H9 (cell line): ENCODE data around the gene SAC3D1. TPM values are rescaled to one million over a fixed set of nuclear protein-coding genes. Genes with fewer than 3 reads are reported as not detected.

Experiments
- DNase-seq: peaks from one replicate; pipeline ENCODE4 v3.0.0-alpha.2; 2017
- H2AFZ ChIP-seq: one replicate; pipeline ENCODE4 v1.6.1; 2013; ENCODE audit warnings: mild to moderate bottlenecking, low read length, control low read depth, moderate library complexity
- H2AK5ac ChIP-seq: 2 replicates; pipeline ENCODE4 v1.6.1; 2013; ENCODE audit warnings: low read length, control low read depth, mixed read lengths; ENCODE audit not compliant: insufficient read length
- H2BK120ac ChIP-seq: one replicate; pipeline ENCODE4 v1.6.1; 2013; ENCODE audit warnings: low read depth, mild to moderate bottlenecking, low read length, control low read depth, inconsistent platforms; ENCODE audit not compliant: poor library complexity, severe bottlenecking
- H2BK12ac ChIP-seq: 2 replicates; pipeline ENCODE4 v1.6.1; 2013; ENCODE audit warnings: low read length, control low read depth, mixed read lengths, low read depth; ENCODE audit not compliant: insufficient read length
- H2BK15ac ChIP-seq: 2 replicates; pipeline ENCODE4 v1.6.1; 2013; ENCODE audit warnings: low read depth, low read length, control low read depth
- H2BK20ac ChIP-seq: one replicate; pipeline ENCODE4 v1.6.1; 2013; ENCODE audit warnings: low read depth, mild to moderate bottlenecking, low read length, control low read depth, inconsistent platforms; ENCODE audit not compliant: poor library complexity, severe bottlenecking
- H2BK5ac ChIP-seq: 2 replicates; pipeline ENCODE4 v1.6.1; 2013; ENCODE audit warnings: low read length, control low read depth, mixed read lengths; ENCODE audit not compliant: insufficient read length
- H3K14ac ChIP-seq: 2 replicates; pipeline ENCODE4 v1.6.1; 2013; ENCODE audit warnings: low read length, control low read depth; ENCODE audit not compliant: insufficient read depth
- H3K18ac ChIP-seq: 2 replicates; pipeline ENCODE4 v1.6.1; 2013; ENCODE audit warnings: low read depth, mild to moderate bottlenecking, mixed read lengths, low read length, control low read depth; ENCODE audit not compliant: insufficient read length
- H3K23ac ChIP-seq: 2 replicates; pipeline ENCODE4 v1.6.1; 2013; ENCODE audit warnings: low read length, control low read depth, mixed read lengths, low read depth; ENCODE audit not compliant: insufficient read length
- H3K23me2 ChIP-seq: 2 replicates; pipeline ENCODE4 v1.6.1; 2013; ENCODE audit warnings: low read depth, mild to moderate bottlenecking, mixed read lengths, low read length, control low read depth; ENCODE audit not compliant: insufficient read length, poor library complexity, severe bottlenecking
- H3K27ac ChIP-seq: 2 replicates; pipeline ENCODE4 v1.5.1; 2013; ENCODE audit warnings: low read length, control low read depth, mixed read lengths, low read depth; ENCODE audit not compliant: insufficient read length
- H3K27me3 ChIP-seq: 2 replicates; pipeline ENCODE4 v1.6.1; 2013; ENCODE audit warnings: low read length, control low read depth, inconsistent platforms; ENCODE audit not compliant: insufficient read depth
- H3K4ac ChIP-seq: 2 replicates; pipeline ENCODE4 v1.6.1; 2013; ENCODE audit warnings: low read depth, mild to moderate bottlenecking, control low read depth, inconsistent platforms, low read length, moderate library complexity
- H3K4me1 ChIP-seq: 2 replicates; pipeline ENCODE4 v1.6.1; 2013; ENCODE audit warnings: low read length, control low read depth, inconsistent platforms; ENCODE audit not compliant: insufficient read depth
- H3K4me2 ChIP-seq: 2 replicates; pipeline ENCODE4 v1.6.1; 2013; ENCODE audit warnings: low read length, control low read depth, mixed read lengths; ENCODE audit not compliant: insufficient read length, insufficient read depth
- H3K56ac ChIP-seq: 2 replicates; pipeline ENCODE4 v1.6.1; 2013; ENCODE audit warnings: low read depth, mild to moderate bottlenecking, mixed read lengths, low read length, control low read depth; ENCODE audit not compliant: insufficient read length
- H3K79me1 ChIP-seq: 2 replicates; pipeline ENCODE4 v1.6.1; 2013; ENCODE audit warnings: low read depth, mild to moderate bottlenecking, moderate library complexity, low read length, control low read depth, inconsistent platforms; ENCODE audit not compliant: insufficient read depth, poor library complexity, severe bottlenecking
- H3K79me2 ChIP-seq: 2 replicates; pipeline ENCODE4 v1.6.1; 2013; ENCODE audit warnings: low read length, control low read depth, inconsistent platforms; ENCODE audit not compliant: insufficient read depth
- H3K9ac ChIP-seq: 2 replicates; pipeline ENCODE4 v1.6.1; 2013; ENCODE audit warnings: low read length, control low read depth, mixed read lengths; ENCODE audit not compliant: insufficient read length; ENCODE audit errors: extremely low read depth
- H3K9me3 ChIP-seq: one replicate; pipeline ENCODE4 v1.6.1; 2013; ENCODE audit warnings: low read depth, low read length, inconsistent platforms; ENCODE audit not compliant: control insufficient read depth
- H3T11ph ChIP-seq: one replicate; pipeline ENCODE4 v1.6.1; 2013; ENCODE audit warnings: mild to moderate bottlenecking, low read length, control low read depth, inconsistent platforms
- H4K20me1 ChIP-seq: one replicate; pipeline ENCODE4 v1.6.1; 2013; ENCODE audit not compliant: control insufficient read depth, insufficient read length, insufficient read depth
- H4K5ac ChIP-seq: 2 replicates; pipeline ENCODE4 v1.6.1; 2013; ENCODE audit warnings: low read depth, mild to moderate bottlenecking, mixed read lengths, low read length, control low read depth; ENCODE audit not compliant: insufficient read length
- H4K8ac ChIP-seq: replicated peaks from 2 replicates; pipeline ENCODE4 v1.6.1; 2013; ENCODE audit warnings: low read length, control low read depth, mixed read lengths, low read depth; ENCODE audit not compliant: insufficient read length
- H4K91ac ChIP-seq: 2 replicates; pipeline ENCODE4 v1.6.1; 2013; ENCODE audit warnings: low read depth, mild to moderate bottlenecking, moderate library complexity, mixed read lengths, low read length, control low read depth; ENCODE audit not compliant: insufficient read length
- H3K27ac Mint-ChIP-seq, 3 experiments: 2 replicates in 2 of 3; 3 replicates in 1 of 3; pipeline ENCODE4 v1.8.0; 2020 to 2021; ENCODE audit warnings: mixed read lengths in 3 of 3, mild to moderate bottlenecking in 1 of 3, moderate library complexity in 1 of 3
- H3K27me3 Mint-ChIP-seq: 2 replicates; pipeline ENCODE4 v1.8.0; 2021; ENCODE audit warnings: low read depth, mild to moderate bottlenecking, moderate library complexity, mixed read lengths
- H3K36me3 Mint-ChIP-seq, 3 experiments: 2 replicates in 2 of 3; 3 replicates in 1 of 3; pipeline ENCODE4 v1.8.0; 2020 to 2021; ENCODE audit warnings: low read depth in 3 of 3, mixed read lengths in 3 of 3; ENCODE audit not compliant: insufficient read depth in 1 of 3
- H3K4me1 Mint-ChIP-seq, 2 experiments: 2 replicates each; pipeline ENCODE4 v1.8.0; 2020; ENCODE audit warnings: mixed read lengths in 2 of 2
- H3K4me3 Mint-ChIP-seq, 2 experiments: 2 replicates in 1 of 2; 3 replicates in 1 of 2; pipeline ENCODE4 v1.8.0; 2020 to 2021; ENCODE audit warnings: mild to moderate bottlenecking in 2 of 2, mixed read lengths in 2 of 2, moderate library complexity in 1 of 2
- H3K9me3 Mint-ChIP-seq, 2 experiments: 2 replicates in 1 of 2; 3 replicates in 1 of 2; pipeline ENCODE4 v1.8.0; 2020; ENCODE audit warnings: mild to moderate bottlenecking in 2 of 2, mixed read lengths in 2 of 2, moderate library complexity in 1 of 2
- WGBS: extraction: QIAGEN DNeasy Blood & Tissue Kit; methylation state at CpG from one replicate; pipeline ENCODE4 v1.1.7; 2013; ENCODE audit warnings: missing lambda C conversion rate, low lambda C conversion rate, mixed read lengths; ENCODE audit not compliant: insufficient read length; ENCODE audit errors: extremely low coverage; 5-methylcytosine and 5-hydroxymethylcytosine counted together
- total RNA-seq: library from RNA; stranded (reverse); gene quantifications from 2 replicates; pipeline ENCODE4 v1.2.1, GENCODE V29; 2021
- TF ChIP-seq, protein P1 (sequence below): fragments of 200-600 bp; sonication (generic); conservative IDR thresholded peaks from 3 replicates; pipeline ENCODE4 v1.8.0; 2021; ENCODE audit warnings: antibody characterized with exemption, mild to moderate bottlenecking

The SAC3D1 gene
- total RNA-seq, 1 experiment from 2014 or later, result 20.7 TPM

DNA sequence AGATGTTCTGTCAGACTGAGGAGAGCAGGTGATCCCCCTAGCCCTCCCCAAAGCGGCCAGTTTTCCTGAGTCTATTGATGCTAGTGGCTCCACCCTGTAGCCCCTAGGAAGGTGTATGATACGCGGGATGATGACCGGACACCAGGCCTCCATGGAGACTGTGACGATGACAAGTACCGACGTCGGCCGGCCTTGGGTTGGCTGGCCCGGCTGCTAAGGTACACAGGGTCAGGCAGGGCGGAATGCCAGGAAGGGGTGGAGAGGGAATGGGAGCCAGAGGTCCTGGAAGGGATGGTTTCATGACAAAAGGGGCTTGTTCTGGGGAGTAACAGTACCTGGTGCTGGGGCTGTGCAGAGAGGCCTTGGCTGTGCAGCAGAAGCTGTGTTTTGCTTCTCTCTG lies 46.2 kb downstream of the SAC3D1 start:
- H3K27ac Mint-ChIP-seq, result no peak overlapping the region; a peak in 1 of 7 replicates
- Histone ChIP-seq H2BK120ac (no peak overlapping the region), H3K4me2 (no peak overlapping the region), H3T11ph (no peak overlapping the region), H2BK5ac (no peak overlapping the region), H2BK20ac (no peak overlapping the region), H3K4ac (no peak overlapping the region), H2BK12ac (no peak overlapping the region), H3K4me1 (no peaks in the 10 kb centered on the region), H3K56ac (no peak overlapping the region), H3K27ac (no peak overlapping the region), H2AK5ac (no peak overlapping the region), H3K23ac (no peak overlapping the region), H3K27me3 (no peaks in the 10 kb centered on the region), H4K91ac (no peak overlapping the region), H3K79me1 (no peaks in the 10 kb centered on the region), H2BK15ac (no peak overlapping the region), H4K8ac (no peak overlapping the region), H2AFZ (no peak overlapping the region), H3K18ac (no peak overlapping the region), H3K23me2 (peaks cover 12% of the 10 kb centered on the region), H3K14ac (no peak overlapping the region), H4K5ac (no peak overlapping the region), H3K9me3 (no peaks in the 10 kb centered on the region), H3K79me2 (peaks cover 8% of the 10 kb centered on the region; the same call in 1 of the 2 replicates), H4K20me1 (peaks cover 3% of the 10 kb centered on the region), H3K9ac (no peak overlapping the region)
- H3K9me3 Mint-ChIP-seq, result no peaks in the 10 kb centered on the region; a peak in 1 of 5 replicates
- no CpG with 5 or more reads among the region's 11 CpGs for WGBS
- H3K36me3 Mint-ChIP-seq, result peaks cover 10 to 47% (median 45%) of the 10 kb centered on the region in 3 experiments
- TF ChIP-seq, protein P1, sequence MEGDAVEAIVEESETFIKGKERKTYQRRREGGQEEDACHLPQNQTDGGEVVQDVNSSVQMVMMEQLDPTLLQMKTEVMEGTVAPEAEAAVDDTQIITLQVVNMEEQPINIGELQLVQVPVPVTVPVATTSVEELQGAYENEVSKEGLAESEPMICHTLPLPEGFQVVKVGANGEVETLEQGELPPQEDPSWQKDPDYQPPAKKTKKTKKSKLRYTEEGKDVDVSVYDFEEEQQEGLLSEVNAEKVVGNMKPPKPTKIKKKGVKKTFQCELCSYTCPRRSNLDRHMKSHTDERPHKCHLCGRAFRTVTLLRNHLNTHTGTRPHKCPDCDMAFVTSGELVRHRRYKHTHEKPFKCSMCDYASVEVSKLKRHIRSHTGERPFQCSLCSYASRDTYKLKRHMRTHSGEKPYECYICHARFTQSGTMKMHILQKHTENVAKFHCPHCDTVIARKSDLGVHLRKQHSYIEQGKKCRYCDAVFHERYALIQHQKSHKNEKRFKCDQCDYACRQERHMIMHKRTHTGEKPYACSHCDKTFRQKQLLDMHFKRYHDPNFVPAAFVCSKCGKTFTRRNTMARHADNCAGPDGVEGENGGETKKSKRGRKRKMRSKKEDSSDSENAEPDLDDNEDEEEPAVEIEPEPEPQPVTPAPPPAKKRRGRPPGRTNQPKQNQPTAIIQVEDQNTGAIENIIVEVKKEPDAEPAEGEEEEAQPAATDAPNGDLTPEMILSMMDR, result no peak
- no peak for DNase-seq
- no peak overlapping the region for H3K4me3 Mint-ChIP-seq
- H3K27me3 Mint-ChIP-seq, result no peaks in the 10 kb centered on the region
- H3K4me1 Mint-ChIP-seq, result peaks cover 14 to 16% of the 10 kb centered on the region in 2 experiments
